Endometrial microvascular endothelial cells (primary cell): ENCODE measurements around the gene PUDP. TPM values are rescaled to one million over a fixed set of nuclear protein-coding genes. Genes with fewer than 3 reads are reported as not detected.

Experiments
- in situ Hi-C: cut with HindIII; loops from 2 replicates; pipeline ENCODE4 v1.10.0; 2017; ENCODE audit warnings: low sequenced_read_pairs, low pct_unique_long_range_greater_than_20kb; ENCODE audit errors: inconsistent ontology term
- total RNA-seq: library from RNA; depleted of rRNA; stranded (reverse); fragments of >200 nt; gene quantifications from one replicate; pipeline ENCODE4 v1.2.3, GENCODE V29; 2015; ENCODE audit errors: inconsistent ontology term

The PUDP gene
- total RNA-seq, 1 donor from 2014 or later, result 36.4 TPM

GRCh38 chrX:7149411-7149810 is 1.5 kb upstream of the PUDP start:
- in situ Hi-C loops, result no loop called here

DNA sequence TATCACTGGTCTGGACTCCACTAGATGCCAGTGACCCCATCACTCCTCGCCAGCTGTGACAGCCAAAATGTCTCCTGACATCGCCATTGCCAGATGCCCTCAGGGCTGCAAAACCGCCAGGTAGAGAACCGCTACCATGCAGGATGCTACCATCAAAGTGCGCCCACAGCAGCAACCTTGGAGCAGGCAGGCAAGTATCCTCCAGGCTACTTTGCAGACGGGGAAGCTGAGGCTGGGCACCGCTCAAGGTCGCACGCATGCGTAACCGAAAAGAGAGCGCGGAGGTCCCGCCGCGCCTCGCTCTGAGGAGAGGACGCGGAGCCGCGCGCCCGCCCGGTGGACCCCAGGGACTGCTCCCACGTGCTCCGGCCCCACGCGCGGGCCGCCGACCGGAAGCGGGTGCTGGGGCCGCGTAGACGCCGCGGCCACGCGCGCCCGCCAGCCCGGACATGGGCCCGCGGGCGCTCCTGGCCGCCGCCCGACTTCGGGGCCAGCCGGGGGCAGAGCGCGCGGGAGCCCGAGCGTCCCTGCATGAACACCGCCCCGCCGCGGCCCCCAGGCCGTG is 458 bp downstream of the PUDP start, which contains the start of gene STS:
STS (plus strand) TSS at position 300 of the 565 bp plus-strand sequence. CDS start 105,488 bp downstream, outside the sequence.
- in situ Hi-C loops, result no loop called here

DNA sequence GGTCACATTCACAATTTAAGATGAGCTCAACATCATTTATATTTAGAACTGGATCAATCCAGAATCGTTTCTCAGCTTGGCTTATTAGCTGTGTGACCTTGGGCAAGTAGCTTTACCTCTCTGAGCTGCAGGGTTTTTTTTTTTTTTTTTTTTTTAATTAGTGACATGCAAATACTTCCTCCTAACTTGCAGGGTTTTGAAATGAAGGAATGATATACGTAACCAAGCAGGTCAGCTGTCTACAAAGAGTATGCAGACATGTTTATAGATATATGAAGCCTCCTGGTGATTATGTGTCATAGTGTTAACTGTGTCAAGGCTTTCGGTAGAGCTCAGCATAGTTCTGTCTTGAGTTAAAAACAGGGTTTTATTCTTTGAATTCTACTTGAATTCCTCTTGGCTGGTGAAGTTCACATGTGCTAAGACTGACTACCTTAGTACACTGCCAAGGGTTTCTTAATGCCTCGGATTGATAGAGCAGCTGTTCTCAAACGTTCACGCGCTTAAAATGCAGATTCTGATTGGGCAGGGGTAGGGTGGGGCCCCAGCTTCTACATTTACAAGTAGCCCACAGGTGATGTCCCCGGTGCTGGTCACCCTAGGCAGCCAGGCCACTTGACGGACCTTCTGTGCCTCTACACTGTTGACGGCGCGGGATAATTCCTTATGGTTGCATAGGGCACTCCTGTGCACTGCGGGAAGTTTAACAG is 1.1 kb downstream of the PUDP start:
- in situ Hi-C loops, result no loop called here

DNA sequence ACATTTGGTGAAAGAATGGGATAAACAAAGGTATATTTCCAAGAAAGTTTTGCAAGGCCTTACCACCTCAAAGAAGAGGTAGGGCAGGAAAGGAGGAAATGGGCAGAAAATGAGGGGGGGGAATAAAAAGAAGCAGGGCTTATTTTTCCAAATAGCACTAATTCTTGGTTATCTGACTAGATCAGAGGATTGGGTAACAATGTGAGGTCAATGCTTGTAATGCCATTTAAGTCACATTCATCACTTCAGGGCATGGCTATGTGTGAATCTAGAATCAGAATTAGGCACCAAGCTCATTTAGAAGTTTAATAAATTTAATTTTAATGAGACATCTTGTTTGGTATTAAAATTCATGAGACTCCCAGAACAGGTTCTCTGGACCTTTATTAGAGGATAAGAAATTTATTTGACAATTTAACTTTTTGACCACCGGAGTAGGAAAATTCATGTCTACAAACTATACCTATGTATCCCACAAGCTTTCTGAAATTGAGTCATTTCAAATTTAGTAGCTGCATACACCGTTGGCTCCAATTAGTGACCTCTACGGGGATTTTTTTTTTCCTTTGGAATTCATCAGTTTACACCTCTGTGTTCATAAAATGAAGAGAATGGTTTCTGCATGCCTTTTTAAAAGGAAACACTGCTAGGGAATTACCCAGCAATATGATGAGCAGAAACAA is 1.8 kb downstream of the PUDP start:
- in situ Hi-C loops, result no loop called here

- in situ Hi-C loops, result no loop called here
Observed at GRCh38 chrX:7145454-7145853, 2.5 kb downstream of the PUDP start.

DNA sequence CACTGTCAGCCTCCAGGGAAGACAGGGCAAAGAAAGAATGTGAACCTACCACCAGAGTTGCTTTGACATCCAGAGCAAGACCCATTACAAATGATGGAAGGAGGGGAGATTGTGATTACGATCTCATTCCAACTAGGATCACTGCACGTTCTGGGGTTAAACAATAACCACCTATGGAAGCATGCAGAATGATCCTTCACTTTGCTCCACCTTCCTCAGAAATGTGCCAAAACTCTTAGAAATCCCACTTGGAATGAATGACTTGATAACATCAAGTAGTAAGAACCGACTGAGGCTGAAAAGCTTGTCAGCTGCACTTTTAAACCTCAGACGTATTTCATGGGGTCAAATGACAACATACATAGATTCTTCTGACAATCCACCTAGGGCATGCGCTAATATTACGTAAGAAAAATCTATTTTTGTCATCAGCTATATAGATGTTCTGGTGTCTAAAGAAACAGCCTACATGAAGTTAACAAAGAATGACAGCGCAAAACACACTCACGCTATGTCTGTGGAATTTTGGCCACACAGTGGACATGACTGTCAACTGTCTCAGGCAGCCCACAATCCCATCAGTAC is 3.9 kb downstream of the PUDP start:
- in situ Hi-C loops, result no loop called here

DNA sequence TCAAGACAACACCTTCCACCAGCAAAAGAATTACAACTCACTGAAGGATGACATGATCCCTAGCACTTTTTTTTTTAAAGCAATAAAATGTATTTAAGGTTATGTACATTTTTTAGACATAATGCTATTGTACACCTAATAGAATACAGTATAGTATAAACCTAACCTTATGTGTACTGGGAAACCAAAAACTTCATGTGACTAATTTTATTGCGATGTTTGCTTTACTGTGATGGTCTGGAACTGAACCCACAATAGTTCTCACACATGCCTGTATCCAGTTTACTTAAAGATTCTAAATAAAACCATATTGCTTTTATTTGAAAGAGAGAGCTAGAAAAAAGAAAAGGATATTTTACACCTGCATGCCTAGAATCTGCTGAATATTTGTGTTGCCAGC is 4.9 kb downstream of the PUDP start:
- in situ Hi-C loops, result no loop called here

- in situ Hi-C loops, result no loop called here
Observed at GRCh38 chrX:7139202-7140081, 8.5 kb downstream of the PUDP start.

- in situ Hi-C loops, result no loop called here
Observed at GRCh38 chrX:7134981-7135380, 13.0 kb downstream of the PUDP start.

- in situ Hi-C loops, result no loop called here
Observed at GRCh38 chrX:7133050-7133440, 14.9 kb downstream of the PUDP start.

DNA sequence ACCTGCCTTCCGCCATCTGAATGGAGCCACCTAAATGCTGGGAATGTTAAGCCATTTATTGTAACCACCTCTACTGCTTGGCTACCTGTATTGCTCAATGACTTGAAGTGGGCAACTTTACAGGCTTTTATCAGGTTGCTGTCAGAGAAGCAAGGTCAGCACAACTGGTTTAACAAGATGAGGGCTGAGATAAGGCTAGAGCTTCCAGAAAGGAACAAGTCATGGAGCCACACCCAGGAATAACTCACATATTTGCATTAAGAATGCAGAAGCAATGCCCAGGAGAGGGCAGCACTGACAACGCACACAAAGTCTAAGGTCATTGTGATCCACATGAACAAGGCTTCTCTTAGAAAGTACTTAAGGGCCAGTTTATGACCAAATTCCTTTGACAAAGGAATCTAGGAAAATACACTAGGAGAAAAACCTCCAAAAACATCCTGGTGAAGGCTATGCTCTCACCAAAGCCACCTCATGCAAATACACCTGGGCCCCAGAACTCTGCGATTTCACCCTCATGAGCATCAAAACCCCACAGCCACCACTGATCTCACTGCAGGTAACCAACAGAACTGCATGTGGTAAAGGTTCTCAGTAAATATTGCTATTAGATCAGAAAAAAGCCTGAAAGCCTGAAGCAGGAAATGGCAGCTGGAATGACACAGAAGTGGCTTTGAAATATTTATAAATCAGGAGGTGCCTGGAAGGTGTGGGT is 15.5 kb downstream of the PUDP start:
- in situ Hi-C loops, result no loop called here

GRCh38 chrX:7131621-7132020 is 16.3 kb downstream of the PUDP start:
- in situ Hi-C loops, result no loop called here

- in situ Hi-C loops, result no loop called here
Observed at GRCh38 chrX:7127056-7127455, 20.9 kb downstream of the PUDP start.

DNA sequence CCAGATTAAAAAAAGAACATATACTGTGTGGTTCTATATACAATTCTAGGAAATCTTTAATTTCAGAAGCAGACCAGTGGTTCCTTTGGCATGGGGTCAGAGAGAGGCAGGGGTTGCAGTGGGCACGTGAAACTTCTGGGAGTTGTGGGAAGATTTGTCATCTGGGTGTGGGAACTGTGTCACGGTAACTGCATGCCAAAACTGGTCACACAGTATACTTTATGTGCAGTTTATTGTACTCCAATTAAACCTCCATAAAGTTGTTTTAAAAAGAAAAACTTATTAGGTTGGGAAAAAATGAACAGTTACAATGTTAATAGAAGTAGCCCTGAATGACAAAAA is 27.1 kb downstream of the PUDP start:
- in situ Hi-C loops, result no loop called here

DNA sequence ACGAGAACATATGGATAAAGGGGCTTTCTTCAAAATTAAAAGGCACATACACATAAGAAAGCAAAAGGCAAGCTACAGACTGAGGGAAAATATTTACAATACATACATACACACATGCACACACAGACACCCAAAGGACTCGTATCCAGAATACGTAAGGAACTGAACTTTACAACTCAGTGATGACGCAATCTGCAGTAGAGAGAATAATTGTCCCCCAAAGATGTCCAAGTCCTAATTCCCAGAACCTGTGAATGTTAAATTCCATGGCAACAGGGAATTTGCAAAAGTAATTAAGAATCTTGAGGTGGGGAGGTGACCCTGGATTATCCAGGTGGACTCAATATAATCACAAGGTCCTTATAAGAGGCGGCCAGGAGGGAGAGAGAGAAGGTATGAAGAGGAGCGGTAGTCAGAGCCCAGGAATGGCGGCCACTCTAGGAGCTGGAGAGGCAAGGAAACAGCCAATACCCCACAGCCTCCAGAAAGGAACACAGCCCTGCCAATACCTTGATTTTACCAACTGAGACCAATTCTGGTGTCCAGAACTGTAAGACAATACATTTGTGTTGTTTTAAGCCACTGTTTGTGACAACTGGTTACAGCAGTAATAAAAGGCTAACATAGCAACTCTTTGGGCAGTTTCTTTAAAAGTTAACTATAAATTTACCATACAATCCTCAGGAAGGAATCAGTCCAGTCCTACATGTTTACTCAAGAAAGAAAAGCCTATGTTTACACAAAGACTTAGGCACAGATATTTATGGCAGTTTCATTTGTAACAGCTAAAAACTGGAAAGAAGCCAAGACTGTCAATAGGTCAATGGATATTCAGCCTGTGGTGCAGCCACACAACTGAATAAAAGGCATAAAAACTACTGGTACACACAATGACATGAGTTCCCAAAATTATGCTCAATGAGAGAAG is 27.7 kb downstream of the PUDP start:
- in situ Hi-C loops, result no loop called here

GRCh38 chrX:7117587-7117986 is 30.4 kb downstream of the PUDP start:
- in situ Hi-C loops, result no loop called here

DNA sequence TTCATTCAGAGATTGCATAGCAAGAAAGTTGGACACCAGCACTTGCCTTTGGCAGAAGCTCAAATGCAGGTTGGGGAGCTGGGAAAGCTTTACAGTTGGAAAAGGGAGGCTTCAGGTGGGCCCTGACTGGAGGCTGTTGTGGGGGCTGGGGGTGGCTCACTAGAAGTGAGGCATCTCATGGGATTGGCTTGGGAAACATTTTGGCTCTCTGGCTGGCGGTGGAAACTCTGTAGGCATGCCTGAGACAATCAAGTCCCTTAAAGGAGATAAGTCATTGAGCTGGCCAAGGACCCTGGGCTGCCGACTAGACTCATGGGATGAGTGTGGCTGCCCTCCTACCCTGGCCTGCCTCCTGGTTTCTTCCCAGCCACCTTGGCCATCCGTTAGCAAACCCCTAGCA is 31.9 kb downstream of the PUDP start:
- in situ Hi-C loops, result no loop called here

DNA sequence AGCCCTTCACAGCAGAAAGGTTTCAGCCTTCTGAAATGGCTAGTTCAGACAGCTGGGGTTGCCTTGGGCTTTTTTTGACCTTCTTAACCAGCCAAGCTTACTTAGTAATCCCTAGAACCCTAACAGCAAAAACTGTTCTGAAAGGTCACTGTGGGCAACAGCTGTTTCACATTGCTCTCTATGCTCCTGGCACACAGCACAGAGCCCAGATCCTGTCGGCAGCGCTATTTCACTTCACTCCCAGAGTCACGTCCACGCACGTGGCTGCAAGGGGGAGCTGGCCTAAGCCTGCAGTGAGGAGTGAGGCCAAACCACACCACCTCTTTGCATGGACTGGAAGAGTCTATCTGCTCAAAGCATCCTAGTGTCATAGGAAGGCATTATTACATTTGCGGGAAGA is 32.4 kb downstream of the PUDP start:
- in situ Hi-C loops, result no loop called here
